Activated naive CD4-positive, alpha-beta T cell treated with anti-CD3 and anti-CD28 coated beads, Interleukin-2, amount 50 U/mL, for 24 hours (primary cell): ENCODE results near the gene CDH11.

Experiments
- H3K27ac Mint-ChIP-seq: one replicate; pipeline ENCODE4 v1.8.0; 2021; ENCODE audit warnings: mild to moderate bottlenecking, mixed read lengths
- H3K27me3 Mint-ChIP-seq: one replicate; pipeline ENCODE4 v1.8.0; 2021; ENCODE audit warnings: mixed read lengths
- H3K36me3 Mint-ChIP-seq: one replicate; pipeline ENCODE4 v1.8.0; 2021; ENCODE audit warnings: mixed read lengths
- H3K4me1 Mint-ChIP-seq: one replicate; pipeline ENCODE4 v1.8.0; 2021; ENCODE audit warnings: mixed read lengths
- H3K4me3 Mint-ChIP-seq: one replicate; pipeline ENCODE4 v1.8.0; 2021; ENCODE audit warnings: mild to moderate bottlenecking, mixed read lengths
- H3K9me3 Mint-ChIP-seq: one replicate; pipeline ENCODE4 v1.8.0; 2021; ENCODE audit warnings: mixed read lengths

The CDH11 gene

GRCh38 chr16:65120831-65121721 lies 787 bp downstream of the CDH11 start:
- H3K36me3 Mint-ChIP-seq: no peaks in the 10 kb centered on the region
- no peaks in the 10 kb centered on the region for H3K4me1 Mint-ChIP-seq
- no peak overlapping the region for H3K4me3 Mint-ChIP-seq
- H3K9me3 Mint-ChIP-seq: no peaks in the 10 kb centered on the region
- peaks cover 26% of the 10 kb centered on the region for H3K27me3 Mint-ChIP-seq
- no peak overlapping the region for H3K27ac Mint-ChIP-seq

- Mint-ChIP-seq H3K9me3 (no peaks in the 10 kb centered on the region), H3K27ac (no peak overlapping the region), H3K36me3 (no peaks in the 10 kb centered on the region), H3K4me1 (no peaks in the 10 kb centered on the region), H3K27me3 (peaks cover 26% of the 10 kb centered on the region), H3K4me3 (no peak overlapping the region)
Measured at GRCh38 chr16:65120461-65120830, 1.4 kb downstream of the CDH11 start.

DNA sequence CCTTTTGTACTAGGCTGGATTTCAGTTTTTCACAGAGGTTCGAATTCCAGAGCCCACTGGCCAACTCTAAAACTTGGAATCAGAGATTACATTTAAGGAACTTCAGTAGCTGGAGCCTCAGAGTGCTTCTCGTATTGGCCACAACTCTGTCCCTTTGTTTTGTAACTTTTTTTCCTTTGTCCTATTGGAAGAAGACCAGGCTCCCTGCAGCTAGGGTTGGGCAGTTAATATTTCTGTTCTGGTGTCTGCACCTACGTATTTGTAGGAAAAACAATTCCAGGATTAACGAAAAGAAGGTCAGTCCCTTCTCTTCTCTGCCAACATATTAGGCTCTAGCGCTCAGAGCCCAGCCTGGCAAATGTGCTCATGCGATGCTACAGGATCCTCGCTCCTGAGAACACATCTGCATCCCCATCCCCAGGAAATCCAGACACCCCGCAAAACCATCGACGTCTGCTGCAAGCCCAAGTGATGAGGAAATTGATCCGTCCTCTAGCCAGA lies 1.9 kb downstream of the CDH11 start:
- Mint-ChIP-seq H3K4me3 (no peak overlapping the region), H3K27ac (no peak overlapping the region), H3K4me1 (no peaks in the 10 kb centered on the region), H3K9me3 (no peaks in the 10 kb centered on the region), H3K27me3 (peaks cover 26% of the 10 kb centered on the region), H3K36me3 (no peaks in the 10 kb centered on the region)

DNA sequence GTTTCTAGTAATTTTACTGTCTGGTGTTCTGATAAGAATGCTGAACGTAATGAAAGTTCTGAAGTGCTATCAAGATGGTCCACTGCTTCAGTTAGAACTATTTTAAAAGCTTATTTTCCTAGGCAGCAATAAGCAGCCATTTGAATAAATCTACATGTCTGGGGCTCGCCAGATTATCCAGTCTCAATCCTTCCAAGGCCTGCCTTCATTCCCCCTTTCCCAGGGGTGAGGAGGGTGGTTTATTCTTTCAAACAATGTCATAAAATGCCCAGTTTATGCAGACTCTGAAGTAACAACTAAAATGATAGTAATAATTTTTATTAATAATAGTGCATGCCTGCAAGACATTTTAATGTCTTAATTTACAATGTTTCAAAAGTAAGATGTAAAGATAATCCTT lies 2.4 kb downstream of the CDH11 start:
- Mint-ChIP-seq H3K36me3 (no peaks in the 10 kb centered on the region), H3K4me3 (no peak overlapping the region), H3K27ac (no peak overlapping the region), H3K9me3 (no peaks in the 10 kb centered on the region), H3K4me1 (no peaks in the 10 kb centered on the region), H3K27me3 (peaks cover 24% of the 10 kb centered on the region)

GRCh38 chr16:65118871-65119270 lies 3.0 kb downstream of the CDH11 start:
- Mint-ChIP-seq H3K9me3 (no peaks in the 10 kb centered on the region), H3K36me3 (no peaks in the 10 kb centered on the region)

GRCh38 chr16:65117811-65118448 lies 3.9 kb downstream of the CDH11 start:
- Mint-ChIP-seq H3K4me1 (no peaks in the 10 kb centered on the region), H3K27me3 (peaks cover 14% of the 10 kb centered on the region), H3K9me3 (no peaks in the 10 kb centered on the region), H3K27ac (no peak overlapping the region), H3K4me3 (no peak overlapping the region), H3K36me3 (no peaks in the 10 kb centered on the region)

More at GRCh38 chr16:65118871-65119270, 3.0 kb downstream of the CDH11 start:
- no peak overlapping the region for H3K4me3 Mint-ChIP-seq
- peaks cover 18% of the 10 kb centered on the region for H3K27me3 Mint-ChIP-seq
- H3K4me1 Mint-ChIP-seq: no peaks in the 10 kb centered on the region
- H3K27ac Mint-ChIP-seq: no peak overlapping the region

- H3K4me3 Mint-ChIP-seq: no peak overlapping the region
Measured at GRCh38 chr16:65116818-65117430, 4.9 kb downstream of the CDH11 start.

DNA sequence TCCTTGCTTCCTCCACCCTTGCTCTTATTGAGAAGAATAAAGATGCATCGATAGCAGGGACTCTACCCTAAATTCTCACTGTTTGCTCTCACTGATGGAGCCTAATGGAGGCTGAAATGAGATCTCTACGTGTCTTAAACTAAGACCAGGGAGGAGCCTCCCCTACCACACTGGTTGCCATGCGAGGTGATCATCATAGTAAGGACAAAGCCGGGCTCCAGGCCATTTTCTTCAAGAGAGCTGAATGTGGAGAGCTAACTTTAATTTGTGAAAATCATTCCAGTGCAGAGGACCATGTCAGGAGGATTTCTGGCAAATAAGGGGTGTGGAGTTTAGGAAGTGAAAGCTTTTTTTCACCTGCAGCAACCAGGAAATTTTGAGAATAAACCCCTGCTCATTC lies 5.6 kb downstream of the CDH11 start:
- peaks cover 12% of the 10 kb centered on the region for H3K27me3 Mint-ChIP-seq
- no peaks in the 10 kb centered on the region for H3K9me3 Mint-ChIP-seq
- H3K4me1 Mint-ChIP-seq: no peaks in the 10 kb centered on the region
- H3K36me3 Mint-ChIP-seq: no peaks in the 10 kb centered on the region
- H3K27ac Mint-ChIP-seq: no peak overlapping the region
- H3K4me3 Mint-ChIP-seq: no peak overlapping the region

More at GRCh38 chr16:65116818-65117430, 4.9 kb downstream of the CDH11 start:
- H3K36me3 Mint-ChIP-seq: no peaks in the 10 kb centered on the region
- H3K27me3 Mint-ChIP-seq: peaks cover 14% of the 10 kb centered on the region
- H3K27ac Mint-ChIP-seq: no peak overlapping the region
- H3K4me1 Mint-ChIP-seq: no peaks in the 10 kb centered on the region
- H3K9me3 Mint-ChIP-seq: no peaks in the 10 kb centered on the region

DNA sequence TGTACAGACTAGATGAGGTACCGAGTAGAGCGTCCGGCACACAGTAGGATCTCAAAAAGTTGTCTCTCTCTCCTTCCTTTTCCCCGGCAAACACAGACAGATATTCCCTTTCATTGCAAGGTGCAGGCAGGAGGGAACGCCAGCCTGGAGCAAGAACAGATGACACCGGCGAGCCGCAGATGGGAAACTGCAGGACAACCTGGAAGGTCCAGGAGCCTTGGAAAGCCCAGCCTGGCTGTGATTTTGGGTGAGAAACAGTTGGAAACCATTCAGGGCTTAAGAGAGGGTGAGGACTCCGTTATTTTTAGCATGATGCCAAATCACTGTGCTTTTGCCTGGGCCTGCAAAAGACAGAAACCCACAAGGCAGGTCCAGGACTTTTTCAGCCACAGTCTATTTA lies 7.3 kb downstream of the CDH11 start:
- Mint-ChIP-seq H3K36me3 (no peaks in the 10 kb centered on the region), H3K4me3 (no peak overlapping the region), H3K27ac (no peak overlapping the region), H3K9me3 (no peaks in the 10 kb centered on the region), H3K4me1 (no peaks in the 10 kb centered on the region), H3K27me3 (peaks cover 7% of the 10 kb centered on the region)

DNA sequence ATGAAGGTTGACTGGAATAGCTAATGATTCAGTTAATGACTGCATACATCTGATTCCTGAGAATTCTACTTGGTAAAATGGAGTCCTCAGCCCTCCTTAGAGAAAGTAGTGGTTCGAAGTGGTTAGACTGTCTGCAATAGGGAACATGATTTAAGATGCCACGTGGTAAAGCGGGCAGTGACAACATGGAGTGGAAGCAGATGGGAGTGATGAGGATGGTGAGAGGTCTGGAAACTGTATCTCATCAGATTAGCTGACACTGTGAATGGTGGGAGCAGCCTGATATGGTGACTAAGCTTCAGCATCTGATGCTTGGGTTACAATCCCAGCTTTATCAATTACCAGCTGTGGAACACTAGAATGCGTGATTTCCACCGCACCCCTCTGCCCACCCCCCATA lies 8.4 kb downstream of the CDH11 start:
- Mint-ChIP-seq H3K4me1 (no peaks in the 10 kb centered on the region), H3K27ac (no peak overlapping the region), H3K36me3 (no peaks in the 10 kb centered on the region), H3K27me3 (no peaks in the 10 kb centered on the region), H3K9me3 (no peaks in the 10 kb centered on the region), H3K4me3 (no peak overlapping the region)

DNA sequence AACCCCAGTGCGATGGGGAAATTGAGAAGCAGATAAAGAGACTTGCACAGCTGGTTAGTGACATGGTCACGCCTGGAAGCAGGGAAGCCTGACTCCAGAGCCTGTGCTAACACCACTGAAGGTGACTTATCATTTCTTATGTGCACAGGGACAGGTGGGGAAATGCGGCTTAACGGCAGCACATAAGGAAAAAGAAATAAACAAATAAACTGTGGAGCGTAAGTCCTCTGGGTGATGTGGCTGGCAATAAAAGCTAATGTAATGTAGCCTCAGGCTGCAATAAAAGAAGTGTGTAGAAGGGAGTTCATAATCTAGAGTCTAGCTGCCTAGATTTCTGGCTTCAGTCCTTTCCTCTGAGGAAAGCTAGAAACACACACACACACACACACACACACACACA lies 10.6 kb downstream of the CDH11 start:
- Mint-ChIP-seq H3K27ac (no peak overlapping the region), H3K4me1 (no peaks in the 10 kb centered on the region), H3K36me3 (no peaks in the 10 kb centered on the region), H3K4me3 (no peak overlapping the region), H3K9me3 (no peaks in the 10 kb centered on the region), H3K27me3 (no peaks in the 10 kb centered on the region)

DNA sequence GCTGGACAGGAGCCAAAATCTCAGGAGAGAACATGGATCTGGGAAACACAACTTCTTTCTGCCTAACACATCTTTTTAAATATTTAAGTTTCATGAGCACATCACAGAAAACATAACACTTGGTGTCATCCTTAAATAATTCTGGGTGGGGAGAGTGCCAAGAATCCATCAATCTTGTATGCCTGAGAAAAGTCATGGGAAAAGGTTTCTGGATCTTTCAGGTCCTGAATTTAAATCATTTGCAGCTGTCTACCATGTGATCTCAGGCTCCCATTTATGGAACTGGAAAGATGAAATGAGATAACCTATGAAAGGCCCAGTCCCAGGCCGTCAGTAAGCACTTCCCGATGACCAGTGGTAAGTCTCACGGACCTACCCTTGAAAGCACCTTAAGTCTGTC lies 15.1 kb downstream of the CDH11 start:
- Mint-ChIP-seq H3K4me1 (no peaks in the 10 kb centered on the region), H3K4me3 (no peak overlapping the region), H3K9me3 (peaks cover under 1% of the 10 kb centered on the region), H3K27ac (no peak overlapping the region), H3K36me3 (no peaks in the 10 kb centered on the region), H3K27me3 (peaks cover 2% of the 10 kb centered on the region)

- Mint-ChIP-seq H3K27me3 (peaks cover 2% of the 10 kb centered on the region), H3K4me3 (no peak overlapping the region), H3K27ac (no peak overlapping the region), H3K9me3 (peaks cover 7% of the 10 kb centered on the region), H3K36me3 (no peaks in the 10 kb centered on the region), H3K4me1 (no peaks in the 10 kb centered on the region)
Measured at GRCh38 chr16:65105171-65105570, 16.7 kb downstream of the CDH11 start.

DNA sequence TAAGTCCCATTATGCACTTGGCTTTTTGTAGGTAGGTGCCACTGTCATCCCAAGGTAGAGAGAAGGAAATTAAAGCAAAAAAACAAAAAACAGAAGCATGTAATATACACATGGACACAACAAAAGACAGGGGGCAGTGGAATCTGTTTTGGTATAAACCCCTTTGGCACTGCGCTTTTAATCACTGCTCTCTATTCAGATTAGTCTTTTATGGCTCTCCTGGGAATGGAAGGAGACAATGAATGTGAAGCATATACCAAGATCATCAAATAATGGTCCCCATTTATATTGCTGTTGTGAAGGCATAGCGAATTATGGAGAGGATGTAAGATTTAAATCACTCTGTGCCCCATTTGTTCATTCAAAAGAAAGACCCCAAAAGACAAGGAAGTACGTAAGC lies 17.4 kb downstream of the CDH11 start:
- Mint-ChIP-seq H3K36me3 (no peaks in the 10 kb centered on the region), H3K4me3 (no peak overlapping the region), H3K27me3 (peaks cover 2% of the 10 kb centered on the region), H3K9me3 (peaks cover 7% of the 10 kb centered on the region), H3K27ac (no peak overlapping the region), H3K4me1 (no peaks in the 10 kb centered on the region)

GRCh38 chr16:65102326-65102725 lies 19.5 kb downstream of the CDH11 start:
- no peak overlapping the region for H3K27ac Mint-ChIP-seq
- peaks cover 12% of the 10 kb centered on the region for H3K9me3 Mint-ChIP-seq
- H3K4me3 Mint-ChIP-seq: no peak overlapping the region
- no peaks in the 10 kb centered on the region for H3K36me3 Mint-ChIP-seq
- peaks cover 2% of the 10 kb centered on the region for H3K27me3 Mint-ChIP-seq
- no peaks in the 10 kb centered on the region for H3K4me1 Mint-ChIP-seq

- Mint-ChIP-seq H3K4me3 (no peak overlapping the region), H3K9me3 (peaks cover 12% of the 10 kb centered on the region), H3K27me3 (peaks cover 2% of the 10 kb centered on the region), H3K27ac (no peak overlapping the region), H3K4me1 (no peaks in the 10 kb centered on the region), H3K36me3 (no peaks in the 10 kb centered on the region)
Measured at GRCh38 chr16:65101009-65101408, 20.9 kb downstream of the CDH11 start.
